GM23338 (cell line): Measurements from ENCODE around the gene ERP27. TPM values are rescaled to one million over a fixed set of nuclear protein-coding genes. Genes with fewer than 3 reads are reported as not detected.

Experiments
- ATAC-seq: fragments of 200-7000 bp; cut with Tn5 transposase; 3 replicates; pipeline ENCODE4 v1.9.1; 2020
- DNase-seq: peaks from one replicate; pipeline ENCODE4 v3.0.0-alpha.2; 2015; ENCODE audit warnings: low spot score
- H2AFZ ChIP-seq: fragments of 200-600 bp; sonication (generic); 2 replicates; pipeline ENCODE4 v1.8.0; 2016; ENCODE audit warnings: antibody characterized with exemption, mild to moderate bottlenecking, moderate library complexity
- H3F3A ChIP-seq: fragments of 200-600 bp; sonication (generic); replicated peaks from 2 replicates; pipeline ENCODE4 v1.8.0; 2017; ENCODE audit warnings: antibody characterized with exemption, mixed run types, low read depth
- H3K27ac ChIP-seq: fragments of 200-600 bp; sonication (generic); 2 replicates; pipeline ENCODE4 v1.6.1; 2016; ENCODE audit warnings: low read depth
- H3K27me3 ChIP-seq: fragments of 200-600 bp; sonication (generic); 2 replicates; pipeline ENCODE4 v1.8.0; 2016; ENCODE audit warnings: mild to moderate bottlenecking, mixed run types, moderate library complexity; ENCODE audit not compliant: insufficient read depth
- H3K36me3 ChIP-seq: fragments of 200-600 bp; sonication (generic); 2 replicates; pipeline ENCODE4 v1.8.0; 2016; ENCODE audit warnings: mild to moderate bottlenecking; ENCODE audit not compliant: insufficient read depth
- H3K4me1 ChIP-seq: fragments of 200-600 bp; sonication (generic); 2 replicates; pipeline ENCODE4 v1.8.0; 2016; ENCODE audit warnings: mild to moderate bottlenecking, moderate library complexity; ENCODE audit not compliant: insufficient read depth
- H3K4me2 ChIP-seq: fragments of 200-600 bp; sonication (generic); 2 replicates; pipeline ENCODE4 v1.7.1; 2017; ENCODE audit warnings: mixed run types
- H3K4me3 ChIP-seq: fragments of 200-600 bp; sonication (generic); 2 replicates; pipeline ENCODE4 v1.6.1; 2016; ENCODE audit warnings: mixed run types
- H3K79me2 ChIP-seq: fragments of 200-600 bp; sonication (generic); replicated peaks from 2 replicates; pipeline ENCODE4 v1.8.0; 2017; ENCODE audit warnings: mild to moderate bottlenecking; ENCODE audit not compliant: insufficient read depth
- H3K9me2 ChIP-seq: fragments of 200-600 bp; sonication (generic); 2 replicates; pipeline ENCODE4 v1.8.0; 2017; ENCODE audit not compliant: insufficient read depth
- H4K20me1 ChIP-seq: fragments of 200-600 bp; sonication (generic); replicated peaks from 2 replicates; pipeline ENCODE4 v1.8.0; 2017; ENCODE audit warnings: mild to moderate bottlenecking; ENCODE audit not compliant: insufficient read depth
- H3K27ac Mint-ChIP-seq: 2 replicates; pipeline ENCODE4 v1.8.0; 2020; ENCODE audit warnings: inconsistent platforms, mild to moderate bottlenecking, moderate library complexity, mixed read lengths
- H3K27me3 Mint-ChIP-seq: 3 replicates; pipeline ENCODE4 v1.8.0; 2022; ENCODE audit warnings: low read depth, mild to moderate bottlenecking, moderate library complexity, mixed read lengths, inconsistent platforms; ENCODE audit not compliant: insufficient read depth, poor library complexity
- H3K36me3 Mint-ChIP-seq: 3 replicates; pipeline ENCODE4 v1.8.0; 2021; ENCODE audit warnings: low read depth, mild to moderate bottlenecking, inconsistent platforms, moderate library complexity, mixed read lengths
- H3K4me1 Mint-ChIP-seq: 3 replicates; pipeline ENCODE4 v1.8.0; 2020; ENCODE audit warnings: mild to moderate bottlenecking, inconsistent platforms, mixed read lengths
- H3K4me3 Mint-ChIP-seq: 3 replicates; pipeline ENCODE4 v1.8.0; 2021; ENCODE audit warnings: moderate library complexity, mild to moderate bottlenecking, inconsistent platforms, mixed read lengths
- H3K9me3 Mint-ChIP-seq: 3 replicates; pipeline ENCODE4 v1.8.0; 2020; ENCODE audit warnings: moderate library complexity, mild to moderate bottlenecking, inconsistent platforms, mixed read lengths
- CREB1 ChIP-seq: fragments of 250-450 bp; sonication (Bioruptor Pico); IDR thresholded peaks from 2 replicates; pipeline ENCODE4 v1.5.0; 2020; ENCODE audit warnings: low read depth, mild to moderate bottlenecking, moderate library complexity
- ETS1 ChIP-seq: IDR thresholded peaks from 2 replicates; pipeline ENCODE4 v1.6.1; 2016; ENCODE audit warnings: antibody characterized with exemption
- EZH2 ChIP-seq: fragments of 200-600 bp; sonication (generic); IDR thresholded peaks from one replicate; pipeline ENCODE4 v1.8.0; 2017; ENCODE audit warnings: antibody characterized with exemption, mild to moderate bottlenecking, low read depth; ENCODE audit not compliant: unreplicated experiment
- EZH2phosphoT487 ChIP-seq: fragments of 200-600 bp; sonication (generic); IDR thresholded peaks from one replicate; pipeline ENCODE4 v1.8.1; 2018; ENCODE audit warnings: antibody characterized with exemption; ENCODE audit not compliant: unreplicated experiment
- JUNB ChIP-seq: IDR thresholded peaks from one replicate; pipeline ENCODE4 v1.6.1; 2016; ENCODE audit warnings: antibody characterized with exemption; ENCODE audit not compliant: unreplicated experiment
- NANOG ChIP-seq: IDR thresholded peaks from 2 replicates; pipeline ENCODE4 v1.6.1; 2016; ENCODE audit warnings: antibody characterized with exemption, borderline replicate concordance
- POLR2AphosphoS5 ChIP-seq: IDR thresholded peaks from 2 replicates; pipeline ENCODE4 v1.6.1; 2016; ENCODE audit warnings: antibody characterized with exemption, low read depth
- REST ChIP-seq: IDR thresholded peaks from one replicate; pipeline ENCODE4 v1.6.1; 2018; ENCODE audit warnings: antibody characterized with exemption; ENCODE audit not compliant: unreplicated experiment
- STAT1 ChIP-seq: IDR thresholded peaks from one replicate; pipeline ENCODE4 v1.6.1; 2016; ENCODE audit warnings: antibody characterized with exemption; ENCODE audit not compliant: unreplicated experiment
- ZNF114 ChIP-seq: fragments of 250-450 bp; sonication (Bioruptor Pico); IDR thresholded peaks from 2 replicates; pipeline ENCODE4 v1.5.0; 2020; ENCODE audit warnings: mild to moderate bottlenecking, moderate library complexity
- ZNF331 ChIP-seq: fragments of 250-450 bp; sonication (Bioruptor Pico); IDR thresholded peaks from 2 replicates; pipeline ENCODE4 v1.5.0; 2020; ENCODE audit warnings: low read depth, mild to moderate bottlenecking, moderate library complexity
- ZNF462 ChIP-seq: fragments of 250-450 bp; sonication (Bioruptor Pico); IDR thresholded peaks from 2 replicates; pipeline ENCODE4 v1.5.0; 2020; ENCODE audit warnings: mild to moderate bottlenecking, moderate library complexity
- polyA plus RNA-seq: library from polyadenylated mRNA; unstranded; fragments of >200 nt; fragmentation: Nextera tagmentation; extraction: Ambion mirVana; gene quantifications from 2 replicates; pipeline ENCODE4 v1.2.1, GENCODE V29; 2016
- total RNA-seq: library from RNA; depleted of rRNA; stranded (reverse); fragments of >200 nt; shearing (Covaris generic); gene quantifications from 2 replicates; pipeline ENCODE4 v1.2.3, GENCODE V29; 2014
- TF ChIP-seq, protein P1 (sequence below), 2 experiments: fragments of 200-600 bp in 1 of 2; sonication (generic) in 1 of 2; conservative IDR thresholded peaks; 2 replicates each; pipeline versions ENCODE4 v1.5.1 to v1.6.1; 2016 to 2017; ENCODE audit warnings: antibody characterized with exemption in 2 of 2, low read depth in 2 of 2, mild to moderate bottlenecking in 2 of 2, moderate library complexity in 1 of 2

Gene ERP27
- total and polyA plus RNA-seq, 2 experiments from 2014 or later = not detected

GRCh38 chr12:14953752-14954151, 15.4 kb upstream of the ERP27 start:
- no peak overlapping the region for H3K27ac Mint-ChIP-seq
- H4K20me1 ChIP-seq = no peaks in the 10 kb centered on the region
- no peak for DNase-seq
- H2AFZ ChIP-seq = no peak overlapping the region
- no peaks in the 10 kb centered on the region for H3K9me3 Mint-ChIP-seq
- no peak overlapping the region for H3K27ac ChIP-seq
- no peak overlapping the region for H3K4me3 ChIP-seq
- no peaks in the 10 kb centered on the region for H3K4me1 ChIP-seq
- no peaks in the 10 kb centered on the region for H3K79me2 ChIP-seq
- no peak overlapping the region for H3K4me2 ChIP-seq
- H3K4me1 Mint-ChIP-seq = peaks cover 12% of the 10 kb centered on the region; the same call in 2 of the 3 replicates
- H3K27me3 Mint-ChIP-seq = no peaks in the 10 kb centered on the region
- no peaks in the 10 kb centered on the region for H3F3A ChIP-seq
- H3K27me3 ChIP-seq = no peaks in the 10 kb centered on the region
- TF ChIP-seq CREB1 = no peak
- no peak for TF ChIP-seq NANOG
- no peak for TF ChIP-seq POLR2AphosphoS5
- no peak for TF ChIP-seq JUNB
- no peak for TF ChIP-seq EZH2phosphoT487
- no peak for TF ChIP-seq ZNF462 (CRISPR knock-in tag)
- no peak for TF ChIP-seq EZH2
- TF ChIP-seq STAT1 = no peak
- no peak for TF ChIP-seq ETS1
- TF ChIP-seq, protein P1, sequence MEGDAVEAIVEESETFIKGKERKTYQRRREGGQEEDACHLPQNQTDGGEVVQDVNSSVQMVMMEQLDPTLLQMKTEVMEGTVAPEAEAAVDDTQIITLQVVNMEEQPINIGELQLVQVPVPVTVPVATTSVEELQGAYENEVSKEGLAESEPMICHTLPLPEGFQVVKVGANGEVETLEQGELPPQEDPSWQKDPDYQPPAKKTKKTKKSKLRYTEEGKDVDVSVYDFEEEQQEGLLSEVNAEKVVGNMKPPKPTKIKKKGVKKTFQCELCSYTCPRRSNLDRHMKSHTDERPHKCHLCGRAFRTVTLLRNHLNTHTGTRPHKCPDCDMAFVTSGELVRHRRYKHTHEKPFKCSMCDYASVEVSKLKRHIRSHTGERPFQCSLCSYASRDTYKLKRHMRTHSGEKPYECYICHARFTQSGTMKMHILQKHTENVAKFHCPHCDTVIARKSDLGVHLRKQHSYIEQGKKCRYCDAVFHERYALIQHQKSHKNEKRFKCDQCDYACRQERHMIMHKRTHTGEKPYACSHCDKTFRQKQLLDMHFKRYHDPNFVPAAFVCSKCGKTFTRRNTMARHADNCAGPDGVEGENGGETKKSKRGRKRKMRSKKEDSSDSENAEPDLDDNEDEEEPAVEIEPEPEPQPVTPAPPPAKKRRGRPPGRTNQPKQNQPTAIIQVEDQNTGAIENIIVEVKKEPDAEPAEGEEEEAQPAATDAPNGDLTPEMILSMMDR (conservative IDR thresholded peaks at IDR 0.05; ENCODE audit: low read depth in 2 of 2) = no peak
- TF ChIP-seq ZNF331 (CRISPR knock-in tag) = no peak
- no peak for TF ChIP-seq ZNF114 (CRISPR knock-in tag)
- TF ChIP-seq REST = no peak
- no peak for ATAC-seq
- H3K36me3 ChIP-seq = no peaks in the 10 kb centered on the region
- no peaks in the 10 kb centered on the region for H3K36me3 Mint-ChIP-seq
- no peak overlapping the region for H3K4me3 Mint-ChIP-seq
- no peaks in the 10 kb centered on the region for H3K9me2 ChIP-seq
